ENCODE data around the gene SESN1.

The SESN1 gene

DNA sequence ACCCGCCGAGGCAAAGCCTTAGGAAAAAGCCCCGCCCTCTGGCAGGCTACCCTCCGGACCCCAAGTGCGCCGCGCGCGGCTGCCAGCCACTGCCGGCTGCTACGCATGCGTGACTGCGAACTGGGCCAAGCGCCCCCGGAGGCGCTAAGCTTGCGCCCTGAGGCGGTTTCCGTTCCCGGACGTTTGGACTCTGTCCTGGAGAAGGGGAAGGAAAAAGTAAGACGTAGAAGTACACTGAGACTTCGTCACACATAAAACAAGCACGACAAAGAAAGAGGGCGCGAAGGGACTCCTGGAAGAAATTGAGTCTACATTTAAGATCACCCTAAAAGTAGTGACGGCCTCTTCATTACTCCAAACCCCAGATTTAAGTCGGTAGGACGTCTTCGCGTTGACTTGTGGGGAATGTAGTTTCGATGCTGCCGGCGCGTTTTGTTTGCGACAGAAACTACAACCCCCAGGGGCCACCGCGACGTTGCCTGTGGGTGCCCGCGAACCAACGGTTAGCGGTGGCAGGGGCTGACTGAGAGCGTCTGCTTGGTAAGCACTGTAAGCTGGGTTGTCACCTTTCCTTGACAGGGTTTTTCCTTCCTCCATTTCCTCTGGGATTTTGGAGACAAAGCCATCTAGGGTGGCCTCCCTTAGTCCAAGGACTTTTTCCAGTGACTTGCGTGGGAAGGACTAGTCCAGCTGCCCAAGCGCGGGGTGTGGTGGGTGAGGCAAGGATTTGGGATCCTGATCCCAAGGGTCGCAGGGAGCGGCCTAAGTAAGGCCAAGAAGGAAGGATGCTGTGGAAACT, 589 bp upstream of the SESN1 start, which contains the start of gene CEP57L1:
Gene CEP57L1, plus strand, starts transcription at position 472 of the 799 bp plus-strand sequence. CDS start 49,715 bp downstream, outside the sequence.
- in situ Hi-C loops (cut with MboI; ENCODE audit: low sequenced_read_pairs): loop anchor here (25.0 kb wide), 1 partner anchor 983 kb away; no protein-coding TSS in a partner anchor

DNA sequence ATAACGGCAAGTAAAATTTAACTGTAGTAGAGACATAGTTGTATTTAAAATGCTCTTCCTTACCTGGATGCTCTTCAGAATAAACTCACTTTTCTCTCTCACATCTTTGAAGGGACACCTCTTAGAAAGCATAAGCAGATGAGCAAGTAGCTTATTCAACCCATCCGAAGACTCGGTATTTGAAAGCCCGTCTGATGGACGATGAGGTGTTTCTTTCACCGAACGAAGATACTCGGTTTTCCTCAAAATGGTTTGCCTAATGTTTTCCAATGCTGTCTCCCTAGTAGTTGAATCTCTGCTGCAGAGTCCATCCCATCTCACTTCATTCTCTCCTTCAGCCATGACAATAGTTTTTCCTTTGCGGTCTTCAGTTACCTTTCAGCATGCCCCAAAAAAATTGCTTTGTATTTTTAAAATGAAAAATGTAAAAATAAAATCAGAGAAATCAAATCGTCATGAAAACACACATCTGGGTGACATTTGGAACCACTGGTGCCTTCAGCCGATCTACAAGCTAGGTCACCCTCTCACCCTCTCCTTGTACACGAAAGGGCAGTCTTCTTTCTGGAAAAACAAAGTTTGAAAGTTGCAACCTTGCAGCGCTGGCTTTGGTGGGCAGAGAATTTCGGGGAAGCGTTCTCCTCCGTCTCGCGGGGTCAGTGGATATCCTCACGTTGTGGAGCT, 772 bp downstream of the SESN1 start:
- in situ Hi-C loops (cut with MboI; ENCODE audit: low sequenced_read_pairs): loop anchor here (25.0 kb wide), 1 partner anchor 982 kb away; no protein-coding TSS in a partner anchor

DNA sequence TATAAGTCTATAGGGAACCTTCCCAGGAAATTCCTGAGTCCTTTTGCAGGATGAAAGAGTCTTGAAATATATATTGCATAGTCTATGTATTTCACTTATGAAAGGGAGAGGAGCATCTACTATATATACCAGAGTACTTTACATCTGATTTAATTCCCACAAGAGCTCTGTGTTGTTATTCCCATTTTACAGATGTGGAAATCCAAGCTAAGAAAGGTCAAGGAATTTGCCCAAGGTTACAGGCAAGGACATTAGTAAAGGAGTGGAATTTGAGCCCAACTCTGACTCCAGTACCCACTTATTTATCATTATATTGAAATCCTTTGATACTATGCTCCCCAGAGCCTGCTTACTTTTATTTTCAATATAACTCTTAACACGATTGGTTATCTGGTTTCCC, 2.6 kb downstream of the SESN1 start:
- in situ Hi-C loops (cut with MboI; ENCODE audit: low sequenced_read_pairs): loop anchor here (25.0 kb wide), 1 partner anchor 980 kb away; no protein-coding TSS in a partner anchor

DNA sequence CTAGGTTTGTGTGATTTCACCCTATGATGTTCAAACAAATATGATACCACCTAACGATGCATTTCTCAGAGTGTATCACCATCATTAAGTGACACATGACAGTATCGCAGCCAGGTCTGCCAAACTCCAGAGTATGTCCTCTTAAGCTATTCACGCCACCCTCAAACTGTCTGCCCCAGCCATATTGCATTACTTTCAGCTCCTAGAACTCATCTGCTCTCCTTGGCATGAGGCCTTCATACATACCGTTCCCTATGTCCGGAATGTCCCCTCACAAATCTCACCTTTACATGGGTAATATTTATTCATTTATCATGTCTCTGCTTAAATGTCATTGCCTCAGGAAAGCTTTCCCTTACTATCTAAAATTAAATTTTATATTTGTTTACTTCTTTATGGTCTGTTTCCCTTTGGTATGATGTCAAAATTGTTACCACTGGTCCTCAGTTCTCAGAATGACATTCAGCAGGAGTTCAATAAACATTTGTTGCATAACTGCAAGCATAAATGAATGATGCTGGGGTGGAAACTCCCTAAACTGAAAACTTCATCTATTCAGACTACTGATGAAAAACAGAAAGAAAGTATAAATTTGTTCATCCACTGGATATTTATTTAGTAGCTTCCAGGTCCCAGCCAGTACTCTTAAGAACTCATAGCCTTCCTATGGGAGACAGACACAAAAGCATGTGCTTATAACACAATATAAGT, 3.2 kb downstream of the SESN1 start:
- in situ Hi-C loops (cut with MboI; ENCODE audit: low sequenced_read_pairs): loop anchor here (25.0 kb wide), 1 partner anchor 979 kb away; no protein-coding TSS in a partner anchor

DNA sequence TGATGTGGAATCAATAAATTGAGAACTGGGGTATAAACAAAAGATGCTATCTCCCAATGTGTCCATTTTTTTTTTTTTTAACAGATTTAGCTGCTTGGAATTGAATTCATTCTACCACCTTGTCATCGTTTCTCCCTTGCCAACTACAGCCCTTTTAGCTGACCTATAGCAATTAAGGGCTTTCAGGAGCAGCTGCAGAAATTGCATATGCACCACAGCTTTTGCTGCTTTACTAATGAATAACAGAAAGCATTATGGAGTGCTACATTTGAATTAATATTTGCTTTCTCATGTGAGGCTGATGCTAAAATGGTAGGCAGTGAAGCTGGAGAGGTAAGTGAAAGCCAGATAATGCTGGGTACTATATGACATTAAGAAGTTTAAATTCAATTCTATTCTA, 5.7 kb downstream of the SESN1 start:
- in situ Hi-C loops (cut with MboI; ENCODE audit: low sequenced_read_pairs): loop anchor here (25.0 kb wide), 1 partner anchor 977 kb away; no protein-coding TSS in a partner anchor

DNA sequence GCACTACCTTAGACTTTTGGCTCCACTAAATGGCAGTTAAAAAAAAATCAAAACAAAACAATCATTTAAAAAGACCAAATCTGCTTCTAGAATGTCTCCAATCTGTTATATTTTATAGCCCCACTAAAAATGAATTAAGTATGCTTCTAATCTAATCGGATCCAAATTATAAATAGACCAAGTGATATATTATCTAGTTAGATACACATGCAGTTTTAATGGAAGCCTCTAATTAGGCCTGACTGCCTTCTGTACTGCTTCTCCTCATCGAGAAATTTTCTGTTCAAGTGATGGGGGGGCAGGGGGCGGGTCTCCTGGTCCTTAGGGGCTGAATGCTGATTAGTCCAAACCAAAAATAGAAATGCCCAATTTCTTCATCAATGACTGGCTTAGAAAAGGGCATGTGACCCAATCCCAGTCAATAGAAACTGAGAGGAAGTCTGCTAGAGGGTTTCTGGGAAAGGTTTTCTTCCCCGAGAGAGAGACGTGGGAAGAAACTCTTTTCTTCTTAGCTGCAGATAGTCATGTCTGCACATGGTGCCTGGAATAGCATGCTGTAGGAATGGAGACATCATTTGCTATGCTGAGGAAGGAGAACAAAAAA, 6.9 kb downstream of the SESN1 start:
- in situ Hi-C loops (cut with MboI; ENCODE audit: low sequenced_read_pairs): loop anchor here (25.0 kb wide), 1 partner anchor 975 kb away; no protein-coding TSS in a partner anchor

DNA sequence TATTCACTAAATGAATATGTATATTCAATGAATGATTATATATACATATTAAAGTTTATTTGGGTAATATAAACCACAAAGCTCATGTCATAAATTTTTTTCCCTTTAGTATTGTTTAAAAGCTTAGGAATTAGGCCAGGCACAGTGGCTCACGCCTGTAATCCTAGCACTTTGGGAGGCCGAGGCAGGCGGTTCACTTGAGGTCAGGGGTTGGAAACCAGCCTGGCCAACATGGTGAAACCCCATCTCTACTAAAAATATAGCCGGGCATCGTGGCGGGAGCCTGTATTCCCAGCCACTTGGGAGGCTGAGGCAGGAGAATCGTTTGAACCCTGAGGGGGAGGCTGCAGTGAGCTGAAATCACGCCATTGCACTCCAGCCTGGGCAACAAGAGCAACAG, 10.5 kb downstream of the SESN1 start:
- in situ Hi-C loops (cut with MboI; ENCODE audit: low sequenced_read_pairs): loop anchor here (25.0 kb wide), 1 partner anchor 972 kb away; no protein-coding TSS in a partner anchor

DNA sequence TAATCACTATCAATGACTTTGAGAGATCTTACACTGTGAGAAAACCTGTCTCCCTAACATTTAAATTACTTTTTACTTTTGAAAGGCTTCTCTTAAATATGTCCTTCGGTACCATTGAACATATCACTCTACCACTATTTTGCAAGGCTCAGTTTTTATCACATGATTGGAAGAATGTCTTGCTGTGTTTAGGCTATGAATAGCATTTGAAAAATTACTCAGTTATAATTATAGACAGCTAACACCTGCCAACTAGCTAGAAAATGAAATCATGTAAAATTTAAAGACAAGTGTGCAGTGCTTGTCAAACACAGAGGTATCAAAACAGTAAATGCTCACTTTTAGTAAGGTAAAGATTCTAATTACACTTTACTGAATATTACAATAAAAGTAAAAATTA, 11.0 kb downstream of the SESN1 start:
- in situ Hi-C loops (cut with MboI; ENCODE audit: low sequenced_read_pairs): loop anchor here (25.0 kb wide), 1 partner anchor 971 kb away; no protein-coding TSS in a partner anchor

DNA sequence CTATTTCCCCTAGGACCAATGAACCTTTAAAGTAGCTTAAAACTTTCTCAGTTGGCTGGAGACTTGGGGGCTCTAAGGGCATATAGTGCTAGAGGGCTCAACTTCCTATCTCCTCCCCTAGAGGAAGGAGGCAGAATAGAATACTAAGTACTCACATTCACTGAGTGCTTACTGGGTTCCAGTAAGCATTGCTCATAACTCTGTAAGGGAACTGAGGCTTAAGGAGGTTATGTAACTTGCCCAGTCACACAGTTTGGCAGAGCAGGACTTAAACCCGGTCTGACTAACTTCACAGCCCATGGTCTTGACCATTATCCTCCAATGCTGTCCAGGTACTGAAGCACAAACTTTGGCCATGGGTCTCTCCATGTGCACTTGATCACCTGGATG, 12.5 kb downstream of the SESN1 start:
- in situ Hi-C loops (cut with MboI; ENCODE audit: low sequenced_read_pairs): loop anchor here (25.0 kb wide), 1 partner anchor 970 kb away; no protein-coding TSS in a partner anchor

DNA sequence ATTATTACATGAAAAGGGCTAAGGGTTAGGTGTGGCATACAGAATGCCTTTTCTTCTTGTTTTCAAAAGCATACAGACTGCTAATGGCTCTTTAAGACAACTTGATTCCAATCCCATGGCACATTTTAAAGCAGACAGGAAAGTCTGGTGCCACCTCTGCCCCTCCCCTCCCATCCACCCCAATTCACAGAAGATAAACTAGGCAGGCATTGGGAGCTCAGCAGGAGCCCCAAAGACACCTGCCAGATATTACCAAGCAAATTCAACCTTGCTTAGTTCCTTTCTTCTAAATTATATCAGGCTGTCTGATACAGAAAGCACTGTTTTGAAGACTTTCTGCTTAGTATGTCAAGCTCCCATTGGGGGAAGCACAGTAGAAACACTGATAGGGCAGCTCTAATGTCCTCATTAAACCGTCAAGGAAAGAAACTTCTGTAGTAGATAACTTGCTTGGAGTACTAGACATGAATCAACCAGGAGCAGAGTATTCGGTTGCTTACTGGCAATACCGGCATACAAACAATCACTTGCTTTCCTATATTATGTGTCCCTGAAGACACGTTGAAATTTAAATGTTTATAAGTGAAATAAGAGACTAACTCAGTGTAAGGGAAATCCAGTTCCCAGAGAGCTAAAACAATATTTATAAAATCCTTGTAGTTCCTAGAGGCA, 13.0 kb downstream of the SESN1 start:
- in situ Hi-C loops (cut with MboI; ENCODE audit: low sequenced_read_pairs): loop anchor here (25.0 kb wide), 1 partner anchor 969 kb away; no protein-coding TSS in a partner anchor

DNA sequence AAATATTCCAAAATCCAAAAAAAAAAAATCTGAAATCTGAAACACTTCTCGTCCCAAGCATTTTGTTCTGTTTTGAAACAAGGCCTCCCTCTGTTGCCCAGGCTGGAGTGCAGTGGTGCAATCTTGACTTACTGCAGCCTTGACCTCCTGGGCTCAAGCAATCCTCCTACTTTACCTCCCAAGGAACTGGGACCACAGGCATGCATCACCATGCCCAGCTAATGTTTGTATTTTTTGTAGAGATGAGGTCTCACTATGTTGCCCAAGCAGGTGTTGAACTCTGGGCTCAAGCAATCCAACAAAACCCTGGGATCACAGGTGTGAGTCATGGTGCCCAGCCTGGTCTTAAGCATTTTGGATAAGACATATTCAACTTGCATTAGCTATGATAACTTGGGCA, 13.6 kb downstream of the SESN1 start:
- in situ Hi-C loops (cut with MboI; ENCODE audit: low sequenced_read_pairs): loop anchor here (25.0 kb wide), 1 partner anchor 969 kb away; no protein-coding TSS in a partner anchor

DNA sequence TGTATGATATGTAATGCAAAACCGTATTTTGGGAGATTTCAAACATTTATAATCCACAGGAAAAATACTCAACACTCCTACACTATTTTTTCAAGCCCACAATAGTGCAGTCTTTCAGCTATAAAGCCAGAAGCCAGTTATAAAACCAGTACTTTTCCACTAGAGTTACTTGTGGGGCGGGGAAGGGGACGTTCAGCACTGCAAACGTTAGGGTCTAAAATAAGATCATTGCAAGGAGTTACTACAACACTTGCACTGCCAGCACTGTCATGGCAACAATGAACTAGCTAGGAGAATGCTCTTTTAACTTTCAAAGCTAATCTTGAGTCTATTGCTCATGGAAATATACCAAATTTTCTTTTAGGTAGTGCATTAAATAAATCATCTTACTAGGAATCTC, 14.7 kb downstream of the SESN1 start:
- in situ Hi-C loops (cut with MboI; ENCODE audit: low sequenced_read_pairs): loop anchor here (10.0 to 25.0 kb wide), 2 partner anchors 175 to 968 kb away; no protein-coding TSS in a partner anchor

DNA sequence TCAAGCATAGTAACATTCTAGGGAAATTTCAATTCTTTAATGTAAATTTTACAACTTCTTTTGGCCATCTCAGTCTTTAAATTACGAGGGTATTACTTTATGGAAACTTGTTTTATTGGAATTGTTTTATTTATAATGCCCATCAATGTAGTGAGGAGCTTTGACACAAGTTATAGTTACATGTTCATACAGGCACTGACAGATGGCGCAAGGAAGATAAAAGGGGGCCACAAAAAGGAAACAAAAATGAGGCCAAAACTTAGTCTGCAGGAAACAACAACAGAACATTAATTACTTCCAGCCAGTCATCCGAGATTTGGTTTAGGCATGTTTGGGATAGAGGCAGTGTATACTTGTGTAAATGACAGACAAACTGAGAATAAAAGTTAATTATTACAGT, 18.3 kb downstream of the SESN1 start:
- in situ Hi-C loops (cut with MboI; ENCODE audit: low sequenced_read_pairs): loop anchor here (10.0 to 25.0 kb wide), 2 partner anchors 172 to 964 kb away; no protein-coding TSS in a partner anchor

DNA sequence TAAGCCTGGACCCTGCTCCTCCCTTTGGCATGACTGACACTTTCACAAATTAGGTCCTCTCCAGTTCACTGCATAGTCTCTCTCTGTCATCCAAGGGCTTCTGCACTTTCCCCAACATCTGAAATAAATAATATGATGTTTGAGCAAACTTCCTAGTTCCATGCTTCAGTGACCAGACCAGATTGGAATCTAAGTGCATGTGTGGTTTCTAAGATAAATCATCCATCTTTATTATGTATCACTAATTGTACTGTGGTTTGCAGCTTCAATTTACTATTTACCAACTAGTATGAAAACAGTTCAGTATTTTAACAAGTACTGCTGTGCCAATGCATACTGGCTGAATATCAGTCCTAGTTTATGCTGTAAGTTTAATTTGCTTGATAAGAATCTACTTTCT, 18.7 kb downstream of the SESN1 start:
- in situ Hi-C loops (cut with MboI; ENCODE audit: low sequenced_read_pairs): loop anchor here (10.0 to 25.0 kb wide), 2 partner anchors 171 to 964 kb away; no protein-coding TSS in a partner anchor

DNA sequence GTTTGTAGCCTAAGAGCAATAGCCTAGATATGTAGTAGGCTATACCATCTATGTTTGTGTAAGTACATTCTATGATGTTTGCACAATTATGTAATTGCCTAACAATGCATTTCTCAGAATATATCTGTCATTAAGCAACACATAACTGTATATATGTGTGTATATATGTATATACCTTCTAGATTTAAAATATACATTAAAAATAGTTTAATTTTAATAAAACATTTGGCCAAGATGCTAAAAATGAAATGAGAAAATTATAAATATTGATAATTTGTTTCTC, 20.6 kb downstream of the SESN1 start:
- in situ Hi-C loops (cut with MboI; ENCODE audit: low sequenced_read_pairs): loop anchor here (10.0 kb wide), 1 partner anchor 169 kb away; no protein-coding TSS in a partner anchor

DNA sequence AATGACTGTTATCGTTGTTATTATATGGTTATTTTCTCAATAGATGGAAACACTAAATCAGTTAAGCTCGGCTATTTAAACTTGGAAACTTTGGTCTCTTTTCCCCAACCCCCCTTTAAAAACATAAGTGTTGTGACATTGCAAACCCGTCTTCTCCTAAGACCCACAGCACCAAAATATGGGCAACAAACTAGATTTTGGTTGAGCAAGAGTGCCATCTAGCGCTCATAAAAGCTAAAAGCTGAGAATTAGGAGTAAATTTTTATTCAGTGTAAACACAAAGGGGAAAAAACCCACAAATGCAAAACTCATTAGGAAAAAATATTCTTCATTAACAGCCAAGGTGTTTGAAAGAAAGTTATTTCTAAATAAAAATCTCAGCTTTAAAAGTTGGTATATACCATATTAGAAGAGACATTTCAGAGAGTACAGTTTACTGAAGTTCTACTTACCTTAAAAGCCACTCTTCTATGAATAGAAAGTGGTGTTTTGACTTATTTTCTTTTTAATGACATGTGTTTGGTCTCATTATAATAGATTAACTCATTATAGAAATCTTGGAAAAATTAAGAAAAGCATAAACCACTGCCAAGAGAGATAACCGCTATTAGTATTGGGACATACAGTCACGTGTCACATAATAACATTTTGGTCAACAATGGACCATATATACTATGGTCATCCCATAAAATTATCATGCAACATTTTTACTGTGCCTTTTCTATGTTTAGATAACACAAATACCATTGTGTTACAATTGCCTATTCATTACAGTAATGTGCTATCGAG, 21.1 kb downstream of the SESN1 start:
- in situ Hi-C loops (cut with MboI; ENCODE audit: low sequenced_read_pairs): loop anchor here (10.0 kb wide), 1 partner anchor 169 kb away; no protein-coding TSS in a partner anchor

DNA sequence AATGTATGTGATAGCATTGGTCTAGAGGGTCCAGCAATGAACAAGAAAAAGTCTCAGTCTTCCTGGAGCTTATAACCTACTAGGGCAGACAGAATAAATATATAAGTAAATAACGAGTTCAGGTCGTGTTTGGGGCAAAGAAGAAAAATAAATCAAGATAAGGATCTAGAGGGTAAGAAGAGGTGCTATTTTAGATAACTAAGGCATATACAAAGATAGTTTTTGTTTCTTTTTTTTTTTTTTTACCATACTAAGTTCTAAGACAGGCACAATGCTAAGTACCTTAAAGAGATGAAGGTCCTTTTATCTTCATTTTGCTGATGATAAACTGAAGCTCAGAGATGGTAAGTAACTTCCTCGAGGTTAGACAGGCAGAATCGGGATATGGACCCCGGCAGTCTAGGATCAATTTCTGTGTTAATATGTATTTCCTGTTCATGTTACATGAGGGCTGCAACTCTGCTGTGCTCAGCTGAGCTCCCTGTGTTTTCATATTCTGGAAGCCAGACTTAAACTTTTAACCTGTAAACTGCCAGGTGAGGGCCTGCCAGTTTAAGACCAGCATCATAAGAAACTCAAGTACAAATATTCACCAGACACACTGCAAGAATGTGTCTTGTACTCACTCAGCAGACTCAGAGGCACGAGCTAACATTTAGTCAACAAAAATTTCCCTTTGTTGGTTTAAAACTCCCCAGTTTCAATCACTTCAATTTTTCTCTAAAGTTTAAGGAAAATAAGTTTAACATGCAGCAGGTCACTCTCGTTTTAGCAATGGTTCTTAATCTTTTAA, 23.3 kb downstream of the SESN1 start:
- in situ Hi-C loops (cut with MboI; ENCODE audit: low sequenced_read_pairs): loop anchor here (10.0 kb wide), 1 partner anchor 167 kb away; no protein-coding TSS in a partner anchor

DNA sequence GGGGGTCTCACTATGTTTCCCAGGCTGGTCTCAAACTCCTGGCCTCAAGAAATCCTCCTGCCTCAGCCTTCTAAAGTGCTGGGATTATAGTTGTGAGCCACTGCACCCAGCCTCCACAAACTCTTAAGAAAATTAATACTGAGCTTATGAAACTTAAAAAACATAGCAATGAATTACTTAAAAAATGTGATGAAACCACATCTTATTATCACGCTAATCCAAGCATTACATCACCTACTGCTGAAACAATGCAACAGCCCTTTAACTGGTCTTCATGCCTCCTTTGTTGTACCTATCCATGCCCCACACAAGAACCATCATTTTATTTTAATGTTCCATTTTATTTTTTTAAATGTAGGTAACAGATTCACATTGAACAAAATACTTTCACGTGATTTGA, 24.9 kb downstream of the SESN1 start:
- in situ Hi-C loops (cut with MboI; ENCODE audit: low sequenced_read_pairs): loop anchor here (5.0 to 10.0 kb wide), 2 partner anchors 165 to 527 kb away; no protein-coding TSS in a partner anchor

Measured in HL-60/S4 (cell line).